ENCODE results near the gene STMN3. TPM values are rescaled to one million over a fixed set of nuclear protein-coding genes. Genes with fewer than 3 reads are reported as not detected.

The STMN3 gene
- total and polyA plus RNA-seq, 2 of the 8 experiments (the other 6 are each of a cell fraction or from before 2014, with no cell fraction given), result 51.5 to 63.1 TPM

- Histone ChIP-seq H3K9me3 (ENCODE audit: insufficient read depth in 2 of 2, low read depth in 1 of 2, low read length in 1 of 2) (no peaks in the 10 kb centered on the region; a peak in 1 of 4 replicates), H3K14ac (ENCODE audit: insufficient read length) (no peak overlapping the region), H2BK120ac (replicated peaks; ENCODE audit: low read depth, low read length) (no peak overlapping the region), H2BK15ac (ENCODE audit: low read length) (no peak overlapping the region), H2AK5ac (ENCODE audit: low read depth, low read length) (no peak overlapping the region), H3K4me1 (replicated peaks in 1 of 4; ENCODE audit: control insufficient read depth in 3 of 4, insufficient read depth in 4 of 4, low read length in 3 of 4) (peaks cover 0 to 12% (median 7%) of the 10 kb centered on the region in 4 experiments; a peak in 4 of 7 replicates), H3K27me3 (replicated peaks in 1 of 4; ENCODE audit: control insufficient read depth in 3 of 4, extremely low read depth in 1 of 4, insufficient read depth in 3 of 4, low read length in 3 of 4) (no peaks in the 10 kb centered on the region), H3K4ac (replicated peaks; ENCODE audit: insufficient read length, low read depth, low read length) (no peak overlapping the region), H3K36me3 (ENCODE audit: control insufficient read depth in 2 of 4, insufficient read depth in 4 of 4, low read length in 3 of 4) (peaks cover 0 to 3% (median 0%) of the 10 kb centered on the region in 4 experiments; a peak in 1 of 8 replicates), H4K5ac (ENCODE audit: insufficient read length, low read depth, low read length) (no peak overlapping the region), H2AFZ (ENCODE audit: low read length) (no peak overlapping the region), H4K20me1 (replicated peaks in 1 of 2; ENCODE audit: control insufficient read depth in 1 of 2, insufficient read depth in 2 of 2, low read length in 2 of 2) (peaks cover 0 to 15% of the 10 kb centered on the region in 2 experiments), H4K8ac (ENCODE audit: extremely low read depth, insufficient read depth, low read length) (peak overlapping the region; percentile 72), H2BK20ac (ENCODE audit: low read length) (no peak overlapping the region), H3K18ac (ENCODE audit: extremely low read depth, low read length) (no peak overlapping the region), H3K4me2 (ENCODE audit: insufficient read depth in 1 of 2, low read depth in 2 of 2, low read length in 2 of 2) (peak overlapping the region in 1 of 2 experiments; percentile 65; a peak in 2 of 4 replicates), H3K27ac (ENCODE audit: low read depth, low read length) (no peak overlapping the region), H3K9ac (replicated peaks in 1 of 4; ENCODE audit: extremely low read depth in 1 of 4, low read depth in 3 of 4, low read length in 3 of 4) (no peak overlapping the region), H3K23me2 (ENCODE audit: low read depth, low read length) (peaks cover 8% of the 10 kb centered on the region; the same call in 1 of the 2 replicates), H3K23ac (ENCODE audit: insufficient read length) (no peak overlapping the region), H3K4me3 (ENCODE audit: extremely low read depth in 1 of 4, insufficient read depth in 2 of 4, low read depth in 3 of 4, low read length in 4 of 4) (no peak overlapping the region), H2BK12ac (ENCODE audit: low read depth, low read length) (no peak overlapping the region), H3K56ac (replicated peaks; ENCODE audit: insufficient read length, low read depth, low read length) (no peak overlapping the region), H4K91ac (replicated peaks; ENCODE audit: insufficient read length, low read length) (no peak overlapping the region), H3K79me1 (ENCODE audit: low read depth, low read length) (no peaks in the 10 kb centered on the region), H2BK5ac (ENCODE audit: low read depth, low read length) (peak overlapping the region; percentile 13; the same call in 1 of the 2 replicates), H3K79me2 (ENCODE audit: control insufficient read depth in 1 of 2, insufficient read depth in 2 of 2, low read length in 2 of 2) (no peaks in the 10 kb centered on the region)
- DNase-seq (ENCODE audit: low read depth in 1 of 2, low spot score in 2 of 2) (no peak), FAIRE-seq (no peak)
- ChIA-PET POLR2A (ENCODE audit: partially characterized antibody) (interaction anchor here (0.8 to 4.2 kb wide), 12 partner anchors 8 to 199 kb away, joined by 3 to 49 read pairs (median 6); partner anchors contain the start of genes ARFRP1, LIME1, RTEL1 and ZGPAT), CTCF (ENCODE audit: partially characterized antibody) (interaction anchor here (0.6 to 1.1 kb wide), 4 partner anchors 12 to 1534 kb away, joined by 3 to 4 read pairs (median 3); partner anchors contain the start of genes ARFRP1, PTK6 and ZGPAT)
- TF ChIP-seq HDAC2 (IDR thresholded peaks at IDR 0.05; ENCODE audit: borderline replicate concordance in 1 of 2, low read depth in 2 of 2, low read length in 2 of 2) (no peak), ATF2 (IDR thresholded peaks at IDR 0.05; ENCODE audit: low read length) (peak; percentile 9; the same call in 1 of the 2 replicates), CREB1 (IDR thresholded peaks at IDR 0.05) (no peak)
- 91% methylated on average over 25 of the region's 25 CpGs; no CpG with 5 or more reads in 1 of the 2 experiments for WGBS, 2 experiments (ENCODE audit: extremely low coverage in 1 of 2, insufficient coverage in 1 of 2, insufficient read length in 1 of 2, insufficient replicate concordance in 2 of 2, low coverage in 1 of 2, low lambda C conversion rate in 2 of 2, missing lambda C conversion rate in 1 of 2)
Observed at GRCh38 chr20:63695424-63696305, 42.4 kb upstream of the STMN3 start.

Data from H1 (cell line).